ENCODE results near the gene TYK2. TPM values are rescaled to one million over a fixed set of nuclear protein-coding genes. Genes with fewer than 3 reads are reported as not detected.

Gene TYK2
- total RNA-seq, 2 donors from 2014 or later = 72.4 to 168 TPM

DNA sequence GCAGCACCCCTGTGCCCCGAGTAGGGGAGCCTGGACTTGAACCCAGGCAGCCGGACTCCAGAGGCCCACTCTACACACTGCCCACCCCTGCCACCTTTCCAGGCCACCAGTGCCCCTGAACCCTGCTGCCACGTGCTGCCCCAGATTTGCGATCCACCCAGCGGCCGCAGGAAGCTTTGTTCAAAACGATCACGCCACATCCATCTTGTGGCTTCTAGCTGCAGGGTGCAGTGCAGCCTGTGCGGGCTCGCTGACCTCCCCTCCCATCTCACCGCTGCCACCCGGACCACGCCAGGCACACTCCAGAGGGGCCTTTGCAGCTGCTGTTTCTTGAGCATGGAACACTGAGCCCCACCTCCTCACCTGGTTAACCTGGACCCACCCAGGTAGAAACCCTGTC, 50.8 kb downstream of the TYK2 start:
- Histone ChIP-seq H3K9me3 (no peaks in the 10 kb centered on the region), H3K4me3 (no peak overlapping the region), H3K4me1 (peaks cover 23% of the 10 kb centered on the region), H3K27me3 (no peaks in the 10 kb centered on the region), H3K36me3 (replicated peaks in 1 of 2; ENCODE audit: insufficient read depth in 1 of 2, low read depth in 2 of 2) (peaks cover 0 to 33% of the 10 kb centered on the region in 2 donors), H3K27ac (no peak overlapping the region)
- WGBS, 2 donors = 88 to 93% methylated on average over 3 to 13 of the region's 13 CpGs
- TF ChIP-seq, protein P1, sequence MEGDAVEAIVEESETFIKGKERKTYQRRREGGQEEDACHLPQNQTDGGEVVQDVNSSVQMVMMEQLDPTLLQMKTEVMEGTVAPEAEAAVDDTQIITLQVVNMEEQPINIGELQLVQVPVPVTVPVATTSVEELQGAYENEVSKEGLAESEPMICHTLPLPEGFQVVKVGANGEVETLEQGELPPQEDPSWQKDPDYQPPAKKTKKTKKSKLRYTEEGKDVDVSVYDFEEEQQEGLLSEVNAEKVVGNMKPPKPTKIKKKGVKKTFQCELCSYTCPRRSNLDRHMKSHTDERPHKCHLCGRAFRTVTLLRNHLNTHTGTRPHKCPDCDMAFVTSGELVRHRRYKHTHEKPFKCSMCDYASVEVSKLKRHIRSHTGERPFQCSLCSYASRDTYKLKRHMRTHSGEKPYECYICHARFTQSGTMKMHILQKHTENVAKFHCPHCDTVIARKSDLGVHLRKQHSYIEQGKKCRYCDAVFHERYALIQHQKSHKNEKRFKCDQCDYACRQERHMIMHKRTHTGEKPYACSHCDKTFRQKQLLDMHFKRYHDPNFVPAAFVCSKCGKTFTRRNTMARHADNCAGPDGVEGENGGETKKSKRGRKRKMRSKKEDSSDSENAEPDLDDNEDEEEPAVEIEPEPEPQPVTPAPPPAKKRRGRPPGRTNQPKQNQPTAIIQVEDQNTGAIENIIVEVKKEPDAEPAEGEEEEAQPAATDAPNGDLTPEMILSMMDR (IDR thresholded peaks at IDR 0.05) = no peak
- no peak for TF ChIP-seq POLR2A (IDR thresholded peaks at IDR 0.05)
- DNase-seq = no peak
- intact Hi-C loops (cut with DNase I) = no loop called here
- ATAC-seq = no peak

DNA sequence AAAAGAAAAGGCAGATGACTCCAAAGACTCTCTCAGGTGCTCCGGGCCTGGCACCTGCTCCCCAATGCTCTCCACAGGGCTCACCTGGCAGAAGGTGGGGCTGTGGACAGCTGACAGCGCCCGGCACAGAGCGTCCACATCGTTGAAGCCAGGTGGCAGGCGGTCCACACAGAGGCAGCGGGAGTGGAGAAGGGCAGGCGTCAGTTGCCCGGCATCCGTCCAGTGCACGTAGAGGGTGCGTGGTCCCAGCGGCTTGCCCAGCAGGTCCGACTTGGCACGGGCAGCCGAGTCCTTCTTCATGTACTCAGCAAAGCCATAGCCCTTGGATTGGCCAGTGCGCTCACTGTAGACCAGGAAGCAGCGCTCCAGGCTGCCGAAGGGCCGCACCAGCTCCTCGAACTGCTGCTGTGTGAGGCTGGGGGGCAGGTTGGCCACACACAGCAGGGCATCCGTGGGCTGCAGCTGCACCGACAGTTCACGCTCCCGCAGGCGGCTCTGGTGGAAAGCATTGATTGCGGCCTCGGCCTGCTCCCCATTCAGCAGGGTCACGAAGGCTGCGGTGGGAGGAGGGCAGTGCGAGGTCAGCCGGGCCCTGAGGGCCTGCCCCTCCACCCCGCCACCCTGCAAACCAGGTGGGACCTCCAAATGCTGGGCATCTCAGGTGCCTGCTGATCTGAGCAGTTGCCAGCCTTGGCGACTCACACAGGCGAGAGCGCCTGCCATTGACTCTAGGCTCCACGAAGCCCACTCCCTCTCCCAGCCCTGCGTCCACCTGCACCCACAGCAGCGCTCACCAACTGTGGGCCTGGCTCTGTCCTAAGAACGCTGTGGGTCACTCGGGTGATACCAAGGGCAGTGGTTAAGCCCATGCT, 51.6 kb downstream of the TYK2 start:
- Histone ChIP-seq H3K4me1 (peaks cover 15% of the 10 kb centered on the region), H3K27me3 (no peaks in the 10 kb centered on the region), H3K27ac (no peak overlapping the region), H3K36me3 (replicated peaks in 1 of 2; ENCODE audit: insufficient read depth in 1 of 2, low read depth in 2 of 2) (peaks cover 0 to 33% of the 10 kb centered on the region in 2 donors), H3K9me3 (no peaks in the 10 kb centered on the region), H3K4me3 (no peak overlapping the region)
- TF ChIP-seq POLR2A (IDR thresholded peaks at IDR 0.05) = no peak
- TF ChIP-seq, protein P1 (IDR thresholded peaks at IDR 0.05) = no peak
- ATAC-seq (no peak), DNase-seq (no peak)
- WGBS, 2 donors = 93 to 94% methylated on average over 21 to 39 of the region's 41 CpGs
- intact Hi-C loops (cut with DNase I) = no loop called here

DNA sequence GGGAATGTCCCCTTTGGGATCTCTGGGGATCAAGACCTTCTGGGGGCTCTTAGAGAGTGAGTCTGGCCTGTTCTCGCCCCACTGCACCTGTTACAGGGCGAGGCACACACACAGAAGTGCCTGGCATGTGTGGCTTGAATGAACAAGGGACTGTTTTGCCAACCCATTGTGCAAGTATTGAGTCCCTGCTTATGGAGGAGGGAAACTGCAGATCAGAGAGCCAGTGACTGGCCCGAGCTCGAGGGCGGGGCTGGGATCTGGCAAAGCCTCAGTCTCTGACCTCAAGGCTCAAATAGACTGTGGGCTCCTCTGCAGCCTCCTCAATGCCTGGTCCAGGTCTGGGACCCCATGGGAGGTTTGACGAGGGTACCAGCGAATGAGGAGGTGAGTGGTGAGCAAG, 52.6 kb downstream of the TYK2 start:
- intact Hi-C loops (cut with DNase I) = no loop called here
- Histone ChIP-seq H3K4me1 (peaks cover 13% of the 10 kb centered on the region), H3K27me3 (no peaks in the 10 kb centered on the region), H3K9me3 (no peaks in the 10 kb centered on the region), H3K27ac (no peak overlapping the region), H3K4me3 (no peak overlapping the region), H3K36me3 (replicated peaks in 1 of 2; ENCODE audit: insufficient read depth in 1 of 2, low read depth in 2 of 2) (peaks cover 0 to 33% of the 10 kb centered on the region in 2 donors)
- TF ChIP-seq, protein P1 (IDR thresholded peaks at IDR 0.05) = no peak
- TF ChIP-seq POLR2A (IDR thresholded peaks at IDR 0.05) = no peak
- ATAC-seq (no peak), DNase-seq (no peak)
- 91 to 92% methylated on average over 5 to 7 of the region's 7 CpGs for WGBS, 2 donors

DNA sequence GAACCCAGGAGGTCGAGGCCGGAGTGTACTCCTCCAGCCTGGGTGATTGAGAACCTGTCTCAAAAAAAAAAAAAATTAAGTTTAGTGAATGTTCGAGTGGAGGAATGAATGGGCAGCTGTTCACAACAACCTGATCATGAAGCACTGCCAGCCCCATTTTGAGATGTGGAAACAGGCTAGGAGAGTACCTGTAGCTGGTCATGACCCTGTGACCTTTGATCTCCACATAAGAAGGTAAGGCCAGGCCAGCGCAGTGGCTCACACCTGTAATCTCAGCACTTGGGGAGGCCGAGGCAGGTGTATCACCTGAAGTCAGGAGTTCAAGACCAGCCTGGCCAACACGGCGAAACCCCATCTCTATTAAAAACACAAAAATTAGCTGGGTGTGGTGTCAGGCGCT, 54.6 kb downstream of the TYK2 start:
- H3K27ac ChIP-seq = no peak overlapping the region
- WGBS, 2 donors = 85 to 87% methylated on average over 8 of the region's 8 CpGs
- intact Hi-C loops (cut with DNase I) = no loop called here
- H3K9me3 ChIP-seq = no peaks in the 10 kb centered on the region
- no peaks in the 10 kb centered on the region for H3K4me1 ChIP-seq
- DNase-seq (no peak), ATAC-seq (no peak)
- no peaks in the 10 kb centered on the region for H3K27me3 ChIP-seq
- no peak for TF ChIP-seq POLR2A (IDR thresholded peaks at IDR 0.05)
- TF ChIP-seq, protein P1 (IDR thresholded peaks at IDR 0.05) = no peak
- peaks cover 0 to 47% of the 10 kb centered on the region in 2 donors for H3K36me3 ChIP-seq (replicated peaks in 1 of 2; ENCODE audit: insufficient read depth in 1 of 2, low read depth in 2 of 2)
- no peak overlapping the region for H3K4me3 ChIP-seq

Measured in body of pancreas (tissue), 4 donors.